BLaER1 (cell line): ENCODE results near the gene GALNTL6.

ENCODE experiments used
- H3K27ac ChIP-seq: shearing (Covaris generic); formaldehyde crosslinking; 2 replicates; pipeline ENCODE4 v1.8.1; 2022
- H3K27me3 ChIP-seq: shearing (Covaris generic); formaldehyde crosslinking; 2 replicates; pipeline ENCODE4 v1.8.1; 2022
- H3K36me3 ChIP-seq: shearing (Covaris generic); formaldehyde crosslinking; 2 replicates; pipeline ENCODE4 v1.8.1; 2022
- H3K4me1 ChIP-seq: shearing (Covaris generic); formaldehyde crosslinking; 2 replicates; pipeline ENCODE4 v1.8.1; 2022
- H3K4me2 ChIP-seq: shearing (Covaris generic); formaldehyde crosslinking; 2 replicates; pipeline ENCODE4 v1.8.1; 2022
- H3K4me3 ChIP-seq: shearing (Covaris generic); formaldehyde crosslinking; 2 replicates; pipeline ENCODE4 v1.8.1; 2022
- H3K9ac ChIP-seq: shearing (Covaris generic); formaldehyde crosslinking; 2 replicates; pipeline ENCODE4 v1.8.1; 2022
- H3K9me3 ChIP-seq: shearing (Covaris generic); formaldehyde crosslinking; 2 replicates; pipeline ENCODE4 v1.8.1; 2022
- H4K20me1 ChIP-seq: shearing (Covaris generic); formaldehyde crosslinking; 2 replicates; pipeline ENCODE4 v1.8.1; 2022
- Cebpa-rat ChIP-seq: shearing (Covaris generic); IDR thresholded peaks from 2 replicates; pipeline ENCODE4 v1.8.1; 2022

GALNTL6 gene

DNA sequence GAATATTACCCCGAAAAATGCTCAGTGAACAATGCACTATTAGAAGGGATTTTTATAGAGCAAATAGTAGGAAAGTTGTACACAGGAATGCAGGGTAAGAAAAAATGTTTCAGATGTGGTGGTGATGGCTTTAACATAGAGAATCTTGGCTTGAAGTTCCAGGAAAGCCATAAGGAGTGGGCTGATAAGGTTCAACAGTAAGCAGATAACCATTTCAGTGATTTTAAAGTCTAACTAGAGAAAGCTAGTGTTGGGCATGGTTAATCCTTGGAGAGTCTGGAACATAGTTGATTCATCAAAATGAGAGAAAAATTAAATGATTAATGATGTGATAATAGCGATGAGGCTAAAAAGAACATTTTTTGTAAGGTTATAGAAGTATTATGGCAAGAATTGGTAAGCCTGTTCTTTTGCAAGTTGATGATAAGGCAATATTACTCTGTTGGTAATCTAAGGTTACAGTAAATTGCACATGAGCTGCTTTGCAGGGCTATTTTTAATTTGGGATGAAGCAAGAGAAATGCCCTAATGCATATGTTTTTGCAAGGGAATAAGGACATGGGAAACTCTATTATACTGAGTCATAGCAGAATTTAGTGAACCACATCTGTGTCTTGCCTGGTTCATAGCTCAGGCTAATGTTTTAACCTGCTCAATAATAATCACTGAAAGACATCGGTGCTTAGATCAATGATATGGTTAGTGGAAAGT is 44.3 kb downstream of the GALNTL6 start:
- Histone ChIP-seq H3K27ac (no peak overlapping the region), H3K9ac (no peak overlapping the region), H4K20me1 (no peaks in the 10 kb centered on the region), H3K27me3 (no peaks in the 10 kb centered on the region), H3K4me1 (no peaks in the 10 kb centered on the region), H3K4me3 (no peak overlapping the region), H3K9me3 (no peaks in the 10 kb centered on the region), H3K36me3 (no peaks in the 10 kb centered on the region), H3K4me2 (no peak overlapping the region)
- no peak for TF ChIP-seq Cebpa-rat

DNA sequence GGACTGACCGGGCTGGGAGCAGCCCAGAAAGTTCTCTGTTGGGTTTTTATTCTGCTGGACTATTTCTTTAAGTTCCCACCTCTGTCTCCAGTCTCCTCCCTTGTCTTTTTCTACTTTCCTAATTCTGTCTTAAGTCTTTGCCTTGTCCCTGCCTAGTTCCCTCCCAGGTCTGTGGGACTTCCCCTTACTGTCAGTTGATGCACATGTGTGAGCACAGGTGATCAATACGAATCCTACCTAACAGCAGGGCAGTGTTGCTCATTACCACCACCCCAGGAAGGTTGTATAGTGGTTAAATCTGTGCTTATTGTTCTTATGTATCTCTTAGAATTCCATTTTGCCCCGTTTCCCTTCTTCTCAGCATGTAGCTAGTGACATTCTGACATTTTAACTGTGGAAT is 62.1 kb downstream of the GALNTL6 start:
- no peaks in the 10 kb centered on the region for H4K20me1 ChIP-seq
- H3K4me2 ChIP-seq, result no peak overlapping the region
- H3K27ac ChIP-seq, result no peak overlapping the region
- TF ChIP-seq Cebpa-rat, result no peak
- no peaks in the 10 kb centered on the region for H3K27me3 ChIP-seq
- no peaks in the 10 kb centered on the region; the same call in 1 of the 2 replicates for H3K9me3 ChIP-seq
- H3K4me3 ChIP-seq, result no peak overlapping the region
- peaks cover 19% of the 10 kb centered on the region for H3K4me1 ChIP-seq
- no peaks in the 10 kb centered on the region for H3K36me3 ChIP-seq
- no peak overlapping the region for H3K9ac ChIP-seq

DNA sequence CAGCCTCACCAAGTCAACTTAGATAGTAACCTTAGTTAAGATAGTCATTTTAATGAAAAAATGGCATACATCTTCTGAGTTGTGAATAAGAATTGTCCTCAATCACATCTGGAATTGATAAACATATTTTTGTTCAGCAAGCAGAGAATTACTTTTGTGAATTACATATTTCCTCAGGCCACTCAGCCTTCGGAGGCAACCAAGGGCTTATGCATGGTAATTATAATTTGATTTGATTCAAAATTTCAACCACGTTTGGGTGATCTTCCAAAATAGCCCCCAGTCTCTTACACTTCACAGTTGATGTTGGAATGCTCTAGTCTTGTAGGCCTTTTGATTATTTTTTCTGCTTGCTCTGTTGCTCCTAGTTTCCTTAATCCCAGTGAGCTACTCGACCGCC is 63.4 kb downstream of the GALNTL6 start:
- no peaks in the 10 kb centered on the region for H4K20me1 ChIP-seq
- no peak overlapping the region for H3K27ac ChIP-seq
- no peaks in the 10 kb centered on the region for H3K27me3 ChIP-seq
- H3K4me3 ChIP-seq, result no peak overlapping the region
- no peaks in the 10 kb centered on the region; the same call in 1 of the 2 replicates for H3K9me3 ChIP-seq
- TF ChIP-seq Cebpa-rat, result no peak
- no peak overlapping the region for H3K4me2 ChIP-seq
- H3K36me3 ChIP-seq, result no peaks in the 10 kb centered on the region
- H3K4me1 ChIP-seq, result peaks cover 28% of the 10 kb centered on the region
- H3K9ac ChIP-seq, result no peak overlapping the region

- Histone ChIP-seq H3K9ac (no peak overlapping the region), H3K9me3 (no peaks in the 10 kb centered on the region; the same call in 1 of the 2 replicates), H3K4me2 (peak overlapping the region; percentile 49), H3K27me3 (no peaks in the 10 kb centered on the region), H3K36me3 (no peaks in the 10 kb centered on the region), H3K4me3 (no peak overlapping the region), H3K27ac (peak overlapping the region; percentile 27; the same call in 1 of the 2 replicates), H4K20me1 (no peaks in the 10 kb centered on the region), H3K4me1 (peaks cover 28% of the 10 kb centered on the region)
- no peak for TF ChIP-seq Cebpa-rat
These were observed 66.9 kb downstream of the GALNTL6 start for GRCh38 chr4:171880136-171880535.

GRCh38 chr4:171889681-171890080 is 76.5 kb downstream of the GALNTL6 start:
- Histone ChIP-seq H3K4me2 (no peak overlapping the region), H4K20me1 (no peaks in the 10 kb centered on the region), H3K4me3 (no peak overlapping the region), H3K36me3 (no peaks in the 10 kb centered on the region), H3K9ac (no peak overlapping the region), H3K27ac (no peak overlapping the region), H3K27me3 (no peaks in the 10 kb centered on the region), H3K4me1 (no peaks in the 10 kb centered on the region), H3K9me3 (no peaks in the 10 kb centered on the region)
- TF ChIP-seq Cebpa-rat, result no peak

GRCh38 chr4:171891038-171891437 is 77.8 kb downstream of the GALNTL6 start:
- Histone ChIP-seq H3K4me3 (no peak overlapping the region), H3K4me2 (no peak overlapping the region), H4K20me1 (no peaks in the 10 kb centered on the region), H3K36me3 (no peaks in the 10 kb centered on the region), H3K9me3 (no peaks in the 10 kb centered on the region), H3K27me3 (no peaks in the 10 kb centered on the region), H3K4me1 (no peaks in the 10 kb centered on the region), H3K27ac (no peak overlapping the region), H3K9ac (no peak overlapping the region)
- no peak for TF ChIP-seq Cebpa-rat

- Histone ChIP-seq H3K4me1 (no peaks in the 10 kb centered on the region), H3K9me3 (peaks cover 5% of the 10 kb centered on the region; the same call in 1 of the 2 replicates), H3K36me3 (no peaks in the 10 kb centered on the region), H3K27ac (no peak overlapping the region), H3K27me3 (no peaks in the 10 kb centered on the region), H3K4me2 (no peak overlapping the region), H3K4me3 (no peak overlapping the region), H4K20me1 (no peaks in the 10 kb centered on the region), H3K9ac (no peak overlapping the region)
- no peak for TF ChIP-seq Cebpa-rat
These were observed 83.2 kb downstream of the GALNTL6 start for GRCh38 chr4:171896426-171896825.

DNA sequence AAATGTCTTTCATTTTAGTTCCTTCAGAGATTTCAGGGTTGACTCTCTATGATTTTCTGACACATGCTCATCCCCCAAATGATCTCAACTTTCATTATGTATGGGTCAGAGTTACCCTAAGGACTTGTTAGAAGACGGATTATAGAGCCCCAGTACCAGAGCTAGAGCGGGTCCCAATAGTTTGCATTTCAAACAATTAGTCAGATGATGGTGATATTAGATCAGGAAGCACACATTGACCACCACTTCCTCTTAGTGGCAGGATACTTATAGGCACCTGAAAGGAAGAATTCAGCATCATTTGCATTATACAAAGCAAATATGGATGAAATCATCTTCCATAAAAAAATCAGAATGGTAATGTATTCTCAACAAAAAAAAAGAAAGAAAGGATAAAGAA is 106.1 kb downstream of the GALNTL6 start:
- H3K9me3 ChIP-seq, result no peaks in the 10 kb centered on the region
- H3K4me3 ChIP-seq, result no peak overlapping the region
- no peak overlapping the region for H3K27ac ChIP-seq
- H3K4me1 ChIP-seq, result no peaks in the 10 kb centered on the region
- H4K20me1 ChIP-seq, result no peaks in the 10 kb centered on the region
- H3K4me2 ChIP-seq, result no peak overlapping the region
- H3K9ac ChIP-seq, result no peak overlapping the region
- no peak for TF ChIP-seq Cebpa-rat
- H3K27me3 ChIP-seq, result no peaks in the 10 kb centered on the region
- no peaks in the 10 kb centered on the region for H3K36me3 ChIP-seq

DNA sequence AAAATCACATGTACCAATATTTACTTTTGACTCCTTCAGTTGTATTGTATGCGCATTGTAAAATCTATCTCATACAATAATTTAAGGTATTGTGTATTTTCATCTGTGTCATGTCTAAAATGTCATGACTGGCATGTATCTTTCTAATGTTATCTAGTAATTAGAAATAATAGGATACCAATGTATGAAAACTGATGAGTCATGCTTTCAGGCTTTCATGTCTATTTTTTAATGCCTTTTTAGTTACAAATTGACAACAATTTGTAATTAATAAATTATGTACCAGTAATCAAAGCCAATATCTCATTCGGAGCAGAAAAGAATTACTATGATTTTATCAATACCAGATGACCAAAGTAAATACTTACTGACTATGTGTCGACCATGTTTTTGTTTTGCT is 107.7 kb downstream of the GALNTL6 start:
- Histone ChIP-seq H3K4me3 (no peak overlapping the region), H4K20me1 (no peaks in the 10 kb centered on the region), H3K4me1 (no peaks in the 10 kb centered on the region), H3K4me2 (no peak overlapping the region), H3K36me3 (no peaks in the 10 kb centered on the region), H3K9me3 (no peaks in the 10 kb centered on the region), H3K9ac (no peak overlapping the region), H3K27ac (no peak overlapping the region), H3K27me3 (no peaks in the 10 kb centered on the region)
- no peak for TF ChIP-seq Cebpa-rat

DNA sequence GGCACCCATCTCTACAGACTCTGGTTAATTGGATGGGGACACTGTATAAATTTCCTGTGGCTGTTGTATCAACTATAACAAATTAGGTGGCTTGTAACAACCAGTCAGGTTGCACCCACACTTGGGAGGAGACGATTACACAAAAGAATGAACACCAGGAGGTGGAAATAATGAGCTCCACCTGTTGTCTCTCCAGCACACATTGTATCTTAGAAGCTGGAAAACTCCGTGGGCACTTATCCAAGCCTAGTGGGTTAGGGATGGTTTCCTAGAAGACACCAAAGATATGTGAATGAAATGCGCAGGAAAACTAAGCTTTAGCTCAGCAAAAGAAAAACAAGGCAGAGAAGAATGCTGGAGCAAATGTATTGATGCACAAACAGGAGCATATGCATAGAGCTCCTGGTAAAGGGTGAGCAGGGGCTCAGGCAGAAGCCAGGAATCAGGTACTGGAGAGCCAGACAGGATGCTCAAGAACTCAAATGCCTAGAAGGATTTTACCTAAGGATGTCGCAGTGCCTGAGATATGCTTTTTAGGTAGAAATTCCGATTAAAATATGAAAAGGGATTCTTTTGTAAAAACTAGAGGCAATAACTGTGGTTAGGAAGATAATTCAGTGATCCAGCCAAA is 111.7 kb downstream of the GALNTL6 start:
- H3K4me1 ChIP-seq, result no peaks in the 10 kb centered on the region
- H3K9me3 ChIP-seq, result no peaks in the 10 kb centered on the region
- H3K9ac ChIP-seq, result no peak overlapping the region
- no peaks in the 10 kb centered on the region for H4K20me1 ChIP-seq
- no peak overlapping the region for H3K4me3 ChIP-seq
- H3K4me2 ChIP-seq, result no peak overlapping the region
- no peak for TF ChIP-seq Cebpa-rat
- H3K36me3 ChIP-seq, result no peaks in the 10 kb centered on the region
- no peaks in the 10 kb centered on the region for H3K27me3 ChIP-seq
- no peak overlapping the region for H3K27ac ChIP-seq
